ENCODE measurements around the gene SORL1.

SORL1 gene

GRCh38 chr11:121463689-121464335 lies 11.7 kb downstream of the SORL1 start:
- Histone ChIP-seq H3K79me1 (ENCODE audit: low read length) (peaks cover 10% of the 10 kb centered on the region), H3K4ac (ENCODE audit: low read depth, low read length) (no peak overlapping the region), H4K5ac (ENCODE audit: low read length) (no peak overlapping the region), H3K9ac (ENCODE audit: low read length) (no peak overlapping the region), H3K56ac (ENCODE audit: low read length) (no peak overlapping the region), H3K27ac (ENCODE audit: low read depth, low read length) (no peak overlapping the region), H2AK5ac (ENCODE audit: low read length) (no peak overlapping the region), H3K18ac (ENCODE audit: low read length) (no peak overlapping the region), H3K23ac (ENCODE audit: low read length) (no peak overlapping the region), H2BK15ac (replicated peaks; ENCODE audit: low read depth) (no peak overlapping the region), H3K79me2 (ENCODE audit: control insufficient read depth, insufficient read depth, low read length) (peaks cover 36% of the 10 kb centered on the region), H3K4me3 (ENCODE audit: low read length) (no peak overlapping the region), H3K4me2 (ENCODE audit: low read length) (no peak overlapping the region), H4K8ac (ENCODE audit: low read depth, low read length) (no peak overlapping the region), H2BK5ac (ENCODE audit: low read length) (no peak overlapping the region), H3K27me3 (ENCODE audit: insufficient read depth, low read length, poor library complexity) (no peaks in the 10 kb centered on the region), H3K4me1 (ENCODE audit: control insufficient read depth, low read depth, low read length) (peaks cover 9% of the 10 kb centered on the region), H3K36me3 (ENCODE audit: control insufficient read depth, insufficient read depth, low read length) (no peaks in the 10 kb centered on the region), H2BK120ac (ENCODE audit: low read depth, low read length) (no peak overlapping the region)
- no CpG with 5 or more reads among the region's 6 CpGs for WGBS (ENCODE audit: extremely low coverage, insufficient coverage, low lambda C conversion rate)
- no peak for DNase-seq

GRCh38 chr11:121464352-121464946 lies 12.3 kb downstream of the SORL1 start:
- Histone ChIP-seq H2BK15ac (replicated peaks; ENCODE audit: low read depth) (no peak overlapping the region), H3K36me3 (ENCODE audit: control insufficient read depth, insufficient read depth, low read length) (no peaks in the 10 kb centered on the region), H3K23ac (ENCODE audit: low read length) (no peak overlapping the region), H3K4me1 (ENCODE audit: control insufficient read depth, low read depth, low read length) (peaks cover 9% of the 10 kb centered on the region), H3K79me2 (ENCODE audit: control insufficient read depth, insufficient read depth, low read length) (peaks cover 30% of the 10 kb centered on the region), H2AK5ac (ENCODE audit: low read length) (no peak overlapping the region), H3K27me3 (ENCODE audit: insufficient read depth, low read length, poor library complexity) (no peaks in the 10 kb centered on the region), H3K4ac (ENCODE audit: low read depth, low read length) (no peak overlapping the region), H2BK120ac (ENCODE audit: low read depth, low read length) (no peak overlapping the region), H3K79me1 (ENCODE audit: low read length) (peaks cover 6% of the 10 kb centered on the region), H3K56ac (ENCODE audit: low read length) (peak overlapping the region; percentile 49), H2BK5ac (ENCODE audit: low read length) (peak overlapping the region; percentile 21), H3K4me2 (ENCODE audit: low read length) (no peak overlapping the region), H3K27ac (ENCODE audit: low read depth, low read length) (no peak overlapping the region), H4K8ac (ENCODE audit: low read depth, low read length) (no peak overlapping the region), H3K4me3 (ENCODE audit: low read length) (no peak overlapping the region), H3K18ac (ENCODE audit: low read length) (no peak overlapping the region), H4K5ac (ENCODE audit: low read length) (no peak overlapping the region), H3K9ac (ENCODE audit: low read length) (no peak overlapping the region)
- no CpG with 5 or more reads among the region's 11 CpGs for WGBS (ENCODE audit: extremely low coverage, insufficient coverage, low lambda C conversion rate)
- peak; percentile 86 for DNase-seq

GRCh38 chr11:121465709-121466062 lies 13.6 kb downstream of the SORL1 start:
- Histone ChIP-seq H3K18ac (ENCODE audit: low read length) (peak overlapping the region; percentile 29), H3K4ac (ENCODE audit: low read depth, low read length) (peak overlapping the region; percentile 56), H4K5ac (ENCODE audit: low read length) (no peak overlapping the region), H2BK15ac (replicated peaks; ENCODE audit: low read depth) (no peak overlapping the region), H3K4me1 (ENCODE audit: control insufficient read depth, low read depth, low read length) (peaks cover 9% of the 10 kb centered on the region), H3K36me3 (ENCODE audit: control insufficient read depth, insufficient read depth, low read length) (no peaks in the 10 kb centered on the region), H3K23ac (ENCODE audit: low read length) (no peak overlapping the region), H3K27me3 (ENCODE audit: insufficient read depth, low read length, poor library complexity) (no peaks in the 10 kb centered on the region), H2AK5ac (ENCODE audit: low read length) (no peak overlapping the region), H3K4me2 (ENCODE audit: low read length) (no peak overlapping the region), H3K79me1 (ENCODE audit: low read length) (peaks cover 8% of the 10 kb centered on the region), H3K56ac (ENCODE audit: low read length) (peak overlapping the region; percentile 75), H3K79me2 (ENCODE audit: control insufficient read depth, insufficient read depth, low read length) (peaks cover 22% of the 10 kb centered on the region), H4K8ac (ENCODE audit: low read depth, low read length) (no peak overlapping the region), H2BK5ac (ENCODE audit: low read length) (no peak overlapping the region), H3K4me3 (ENCODE audit: low read length) (no peak overlapping the region), H2BK120ac (ENCODE audit: low read depth, low read length) (peak overlapping the region; percentile 29), H3K9ac (ENCODE audit: low read length) (no peak overlapping the region), H3K27ac (ENCODE audit: low read depth, low read length) (peak overlapping the region; percentile 9)
- no CpG with 5 or more reads among the region's 8 CpGs for WGBS (ENCODE audit: extremely low coverage, insufficient coverage, low lambda C conversion rate)
- no peak for DNase-seq

- peak overlapping the region; percentile 29 for H3K18ac ChIP-seq (ENCODE audit: low read length)
- H2AK5ac ChIP-seq (ENCODE audit: low read length), result no peak overlapping the region
- H3K27me3 ChIP-seq (ENCODE audit: insufficient read depth, low read length, poor library complexity), result no peaks in the 10 kb centered on the region
- peak overlapping the region; percentile 29 for H2BK120ac ChIP-seq (ENCODE audit: low read depth, low read length)
- no peaks in the 10 kb centered on the region for H3K36me3 ChIP-seq (ENCODE audit: control insufficient read depth, insufficient read depth, low read length)
- H4K5ac ChIP-seq (ENCODE audit: low read length), result no peak overlapping the region
- H3K4me1 ChIP-seq (ENCODE audit: control insufficient read depth, low read depth, low read length), result peaks cover 9% of the 10 kb centered on the region
- H3K79me2 ChIP-seq (ENCODE audit: control insufficient read depth, insufficient read depth, low read length), result peaks cover 17% of the 10 kb centered on the region
- peak; percentile 98 for DNase-seq
- WGBS (ENCODE audit: extremely low coverage, insufficient coverage, low lambda C conversion rate), result no CpG with 5 or more reads among the region's 8 CpGs
- no peak overlapping the region for H3K4me3 ChIP-seq (ENCODE audit: low read length)
- H3K9ac ChIP-seq (ENCODE audit: low read length), result peak overlapping the region; percentile 14
- H4K8ac ChIP-seq (ENCODE audit: low read depth, low read length), result no peak overlapping the region
- H3K4ac ChIP-seq (ENCODE audit: low read depth, low read length), result peak overlapping the region; percentile 56
- no peak overlapping the region for H3K4me2 ChIP-seq (ENCODE audit: low read length)
- H2BK15ac ChIP-seq (replicated peaks; ENCODE audit: low read depth), result no peak overlapping the region
- H3K79me1 ChIP-seq (ENCODE audit: low read length), result peaks cover 6% of the 10 kb centered on the region
- no peak overlapping the region for H3K23ac ChIP-seq (ENCODE audit: low read length)
- H3K56ac ChIP-seq (ENCODE audit: low read length), result peak overlapping the region; percentile 75
- peak overlapping the region; percentile 23 for H2BK5ac ChIP-seq (ENCODE audit: low read length)
- H3K27ac ChIP-seq (ENCODE audit: low read depth, low read length), result peak overlapping the region; percentile 9
These were observed 14.1 kb downstream of the SORL1 start for GRCh38 chr11:121466063-121466794.

- no peaks in the 10 kb centered on the region for H3K27me3 ChIP-seq (ENCODE audit: insufficient read depth, low read length, poor library complexity)
- no peak overlapping the region for H4K8ac ChIP-seq (ENCODE audit: low read depth, low read length)
- peaks cover 10% of the 10 kb centered on the region for H3K79me2 ChIP-seq (ENCODE audit: control insufficient read depth, insufficient read depth, low read length)
- no peak overlapping the region for H2BK120ac ChIP-seq (ENCODE audit: low read depth, low read length)
- no CpG with 5 or more reads among the region's 2 CpGs for WGBS (ENCODE audit: extremely low coverage, insufficient coverage, low lambda C conversion rate)
- peaks cover 9% of the 10 kb centered on the region for H3K4me1 ChIP-seq (ENCODE audit: control insufficient read depth, low read depth, low read length)
- H2BK5ac ChIP-seq (ENCODE audit: low read length), result no peak overlapping the region
- no peak overlapping the region for H3K27ac ChIP-seq (ENCODE audit: low read depth, low read length)
- no peak for DNase-seq
- no peak overlapping the region for H3K9ac ChIP-seq (ENCODE audit: low read length)
- H3K23ac ChIP-seq (ENCODE audit: low read length), result no peak overlapping the region
- H4K5ac ChIP-seq (ENCODE audit: low read length), result no peak overlapping the region
- H3K4me2 ChIP-seq (ENCODE audit: low read length), result no peak overlapping the region
- H3K79me1 ChIP-seq (ENCODE audit: low read length), result peaks cover 6% of the 10 kb centered on the region
- H2BK15ac ChIP-seq (replicated peaks; ENCODE audit: low read depth), result no peak overlapping the region
- H2AK5ac ChIP-seq (ENCODE audit: low read length), result no peak overlapping the region
- H3K4ac ChIP-seq (ENCODE audit: low read depth, low read length), result peak overlapping the region; percentile 84
- H3K56ac ChIP-seq (ENCODE audit: low read length), result no peak overlapping the region
- no peak overlapping the region for H3K4me3 ChIP-seq (ENCODE audit: low read length)
- no peaks in the 10 kb centered on the region for H3K36me3 ChIP-seq (ENCODE audit: control insufficient read depth, insufficient read depth, low read length)
- peak overlapping the region; percentile 35 for H3K18ac ChIP-seq (ENCODE audit: low read length)
These were observed 15.4 kb downstream of the SORL1 start for GRCh38 chr11:121467471-121467870.

All from mesendoderm (in vitro differentiated cells).